Thyroid gland (tissue), 4 donors: ENCODE results near the gene ABCC2. TPM values are rescaled to one million over a fixed set of nuclear protein-coding genes. Genes with fewer than 3 reads are reported as not detected.
"Not testable (repeated sequence)": the region's sequence is repeated elsewhere in the genome, so short reads cannot be mapped to it uniquely, and the experiment has no call there.

ENCODE experiments used
- DNase-seq, 2 donors: peaks; one replicate each; pipeline ENCODE4 v3.0.0-alpha.2; 2019
- H3K27ac ChIP-seq, 3 donors: fragments of 200-600 bp; sonication (generic); 1 replicate in 2 of 3; 2 replicates in 1 of 3; pipeline ENCODE4 v1.5.1; 2016 to 2019; ENCODE audit warnings: mild to moderate bottlenecking in 1 of 3, moderate library complexity in 1 of 3
- H3K27me3 ChIP-seq: fragments of 200-600 bp; sonication (generic); one replicate; pipeline ENCODE4 v1.5.1; 2019
- H3K36me3 ChIP-seq, 2 donors: fragments of 200-600 bp; sonication (generic); one replicate each; pipeline ENCODE4 v1.5.1; 2016 to 2019
- H3K4me1 ChIP-seq, 2 donors: fragments of 200-600 bp; sonication (generic); one replicate each; pipeline ENCODE4 v1.5.1; 2017 to 2019
- H3K4me3 ChIP-seq, 3 donors: fragments of 200-600 bp; sonication (generic); replicated peaks in 1 of 3; 1 replicate in 2 of 3; 2 replicates in 1 of 3; pipeline ENCODE4 v1.5.1; 2016; ENCODE audit warnings: mild to moderate bottlenecking in 1 of 3
- H3K9me3 ChIP-seq: fragments of 200-600 bp; sonication (generic); one replicate; pipeline ENCODE4 v1.5.1; 2017
- CTCF ChIP-seq, 6 experiments: fragments of 200-600 bp in 3 of 6; fragments of 450-650 bp in 3 of 6; sonication (generic) in 3 of 6; IDR thresholded peaks; one replicate each; pipeline ENCODE4 v1.5.1; 2016 to 2019; ENCODE audit warnings: antibody characterized with exemption in 6 of 6, mild to moderate bottlenecking in 2 of 6, inconsistent platforms in 1 of 6, moderate library complexity in 1 of 6
- POLR2A ChIP-seq, 2 donors: fragments of 450-650 bp; IDR thresholded peaks; one replicate each; pipeline ENCODE4 v1.6.1; 2017; ENCODE audit warnings: antibody characterized with exemption in 2 of 2, mild to moderate bottlenecking in 2 of 2, moderate library complexity in 1 of 2
- WGBS, 2 donors: methylation state at CpG; one replicate each; pipeline ENCODE4 v1.1.5; 2017; 5-methylcytosine and 5-hydroxymethylcytosine counted together
- intact Hi-C: fragments of 100-400 bp; cut with DNase I; formaldehyde crosslinking; loops from one replicate; pipeline ENCODE4 v1.15.1; 2023
- total RNA-seq, 4 donors: library from RNA; depleted of rRNA; stranded (reverse); fragments of >200 nt; gene quantifications; one replicate each; pipeline ENCODE4 v1.2.3, GENCODE V29; 2016

The ABCC2 gene
- total RNA-seq, 4 donors from 2014 or later = 0.67 to 5.1 (median 1.1) TPM

DNA sequence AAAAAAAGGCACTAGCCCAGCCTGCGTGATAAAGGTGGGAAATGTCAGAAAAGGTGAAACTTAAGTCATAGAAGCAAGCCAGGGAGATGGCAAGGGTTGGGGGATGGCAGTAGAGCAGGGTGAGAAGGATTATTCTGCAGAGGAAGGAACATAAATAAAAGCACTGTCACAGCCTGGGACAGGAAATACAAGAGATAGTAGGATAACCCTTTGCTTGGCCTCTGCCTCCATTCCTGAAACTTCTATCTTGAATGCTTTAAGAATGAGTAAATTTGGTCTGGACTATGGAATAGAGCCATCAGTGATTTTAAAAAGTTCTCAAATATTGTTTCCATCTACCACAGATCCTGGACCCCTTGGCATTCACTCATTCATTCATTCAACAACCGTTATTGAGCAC lies 50.0 kb downstream of the ABCC2 start:
- no peak overlapping the region for H3K27ac ChIP-seq
- no peak overlapping the region for H3K4me3 ChIP-seq
- H3K9me3 ChIP-seq = no peaks in the 10 kb centered on the region
- H3K36me3 ChIP-seq = no peaks in the 10 kb centered on the region
- WGBS, 2 donors = 89 to 91% methylated on average over 2 of the region's 2 CpGs
- no peak for TF ChIP-seq POLR2A (IDR thresholded peaks at IDR 0.05)
- TF ChIP-seq CTCF (IDR thresholded peaks at IDR 0.05) = no peak
- intact Hi-C loops = no loop called here
- no peaks in the 10 kb centered on the region for H3K4me1 ChIP-seq
- no peaks in the 10 kb centered on the region for H3K27me3 ChIP-seq
- DNase-seq = no peak

DNA sequence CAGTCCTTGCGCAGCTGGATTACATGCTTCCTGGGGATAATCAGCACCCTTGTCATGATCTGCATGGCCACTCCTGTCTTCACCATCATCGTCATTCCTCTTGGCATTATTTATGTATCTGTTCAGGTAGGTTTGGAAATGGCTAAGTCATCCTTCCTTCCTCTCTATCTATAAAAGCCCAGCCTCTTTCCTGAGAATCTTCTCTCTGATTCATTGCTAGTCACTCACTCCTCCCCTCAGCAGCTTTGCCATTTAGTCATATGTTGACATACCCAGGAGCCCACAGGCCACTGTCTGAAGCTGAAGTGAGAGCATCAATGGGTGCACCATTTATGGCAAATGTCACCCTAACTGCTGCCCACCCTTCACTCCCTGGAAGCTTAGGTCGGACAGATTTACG lies 52.0 kb downstream of the ABCC2 start:
- Histone ChIP-seq H3K4me3 (no peak overlapping the region), H3K27me3 (no peaks in the 10 kb centered on the region), H3K9me3 (no peaks in the 10 kb centered on the region), H3K27ac (no peak overlapping the region), H3K36me3 (no peaks in the 10 kb centered on the region), H3K4me1 (no peaks in the 10 kb centered on the region)
- intact Hi-C loops = no loop called here
- WGBS, 2 donors = 78 to 90% methylated on average over 4 of the region's 4 CpGs
- TF ChIP-seq CTCF (IDR thresholded peaks at IDR 0.05) (no peak), POLR2A (IDR thresholded peaks at IDR 0.05) (no peak)
- DNase-seq = no peak

- no peaks in the 10 kb centered on the region for H3K4me1 ChIP-seq
- intact Hi-C loops = no loop called here
- WGBS, 2 donors = 90 to 94% methylated on average over 8 of the region's 8 CpGs
- DNase-seq = no peak
- H3K4me3 ChIP-seq = no peak overlapping the region
- no peak for TF ChIP-seq CTCF (IDR thresholded peaks at IDR 0.05)
- no peak for TF ChIP-seq POLR2A (IDR thresholded peaks at IDR 0.05)
- no peaks in the 10 kb centered on the region for H3K36me3 ChIP-seq
- H3K27me3 ChIP-seq = no peaks in the 10 kb centered on the region
- H3K9me3 ChIP-seq = no peaks in the 10 kb centered on the region
- no peak overlapping the region for H3K27ac ChIP-seq
These were observed 53.5 kb downstream of the ABCC2 start for GRCh38 chr10:99835947-99836346.

- H3K4me1 ChIP-seq = no peaks in the 10 kb centered on the region
- H3K27ac ChIP-seq = no peak overlapping the region
- no peak overlapping the region for H3K4me3 ChIP-seq
- H3K36me3 ChIP-seq = no peaks in the 10 kb centered on the region
- intact Hi-C loops = no loop called here
- no peak for TF ChIP-seq CTCF (IDR thresholded peaks at IDR 0.05)
- no peak for TF ChIP-seq POLR2A (IDR thresholded peaks at IDR 0.05)
- H3K9me3 ChIP-seq = no peaks in the 10 kb centered on the region
- 83 to 93% methylated on average over 2 of the region's 2 CpGs for WGBS, 2 donors
- no peaks in the 10 kb centered on the region for H3K27me3 ChIP-seq
- DNase-seq = no peak
These were observed 54.3 kb downstream of the ABCC2 start for GRCh38 chr10:99836711-99837110.

DNA sequence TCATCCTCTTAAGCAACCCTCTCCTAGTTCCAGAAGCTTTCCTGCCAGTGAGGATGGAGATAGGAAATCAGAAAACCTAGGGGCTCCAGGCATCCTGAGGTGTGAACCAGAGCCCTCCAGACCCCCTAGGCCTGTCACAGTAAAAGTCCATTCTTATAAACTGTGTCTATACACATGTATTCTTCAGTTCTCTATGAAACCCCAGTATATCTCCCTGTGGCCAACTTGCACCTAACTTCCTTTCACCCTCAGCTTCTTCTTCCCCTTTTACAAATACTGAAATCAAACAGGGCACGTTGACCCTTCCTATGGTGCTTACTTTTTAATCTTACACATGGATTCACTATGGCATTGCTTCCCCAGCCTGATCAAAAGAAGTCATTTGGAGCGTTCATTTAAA lies 58.4 kb downstream of the ABCC2 start:
- H3K4me3 ChIP-seq, H3K9me3 ChIP-seq, DNase-seq, H3K27ac ChIP-seq, H3K4me1 ChIP-seq, intact Hi-C loops, H3K36me3 ChIP-seq, H3K27me3 ChIP-seq: not testable (repeated sequence)
- 83% methylated on average over 2 of the region's 2 CpGs for WGBS, 2 donors

- Histone ChIP-seq H3K4me3 (no peak overlapping the region), H3K36me3 (no peaks in the 10 kb centered on the region), H3K27ac (no peak overlapping the region), H3K4me1 (peaks cover 0 to 6% of the 10 kb centered on the region in 2 donors), H3K9me3 (no peaks in the 10 kb centered on the region), H3K27me3 (no peaks in the 10 kb centered on the region)
- WGBS, 2 donors = 85 to 91% methylated on average over 7 of the region's 7 CpGs
- DNase-seq = no peak
- no peak for TF ChIP-seq POLR2A (IDR thresholded peaks at IDR 0.05)
- TF ChIP-seq CTCF (IDR thresholded peaks at IDR 0.05) = no peak
- intact Hi-C loops = no loop called here
These were observed 59.3 kb downstream of the ABCC2 start for GRCh38 chr10:99841746-99842145.
